Tibial nerve (tissue), 4 donors: Measurements from ENCODE around the gene NUMB. TPM values are rescaled to one million over a fixed set of nuclear protein-coding genes. Genes with fewer than 3 reads are reported as not detected.
A peak's percentile ranks its signal among the peaks of the same experiment; 100 is the strongest.

Experiments
- DNase-seq, 2 donors: peaks; one replicate each; pipeline ENCODE4 v3.0.0-alpha.2; 2019; ENCODE audit warnings: low spot score in 2 of 2
- H3K27ac ChIP-seq, 4 donors: fragments of 200-600 bp; sonication (generic) in 3 of 4; one replicate each; pipeline ENCODE4 v1.5.1; 2017 to 2019; ENCODE audit warnings: mild to moderate bottlenecking in 1 of 4
- H3K27me3 ChIP-seq, 2 donors: fragments of 200-600 bp; sonication (generic) in 1 of 2; one replicate each; pipeline versions ENCODE4 v1.5.1 to v1.6.0; 2017 to 2019
- H3K36me3 ChIP-seq, 3 donors: fragments of 200-600 bp; sonication (generic); one replicate each; pipeline ENCODE4 v1.5.1; 2018 to 2019
- H3K4me1 ChIP-seq, 4 donors: fragments of 200-600 bp; sonication (generic) in 3 of 4; one replicate each; pipeline ENCODE4 v1.5.1; 2017 to 2019
- H3K4me3 ChIP-seq, 4 donors: fragments of 200-600 bp; sonication (generic) in 3 of 4; one replicate each; pipeline ENCODE4 v1.5.1; 2017 to 2019; ENCODE audit warnings: mild to moderate bottlenecking in 1 of 4, moderate library complexity in 1 of 4
- H3K9me3 ChIP-seq, 4 donors: fragments of 200-600 bp; sonication (generic) in 3 of 4; one replicate each; pipeline ENCODE4 v1.5.1; 2017 to 2019
- EP300 ChIP-seq, 2 donors: sonication (generic); formaldehyde crosslinking; IDR thresholded peaks; one replicate each; pipeline ENCODE4 v1.6.1; 2017; ENCODE audit warnings: antibody characterized with exemption in 2 of 2, mild to moderate bottlenecking in 1 of 2
- POLR2A ChIP-seq, 2 donors: fragments of 450-650 bp; IDR thresholded peaks; one replicate each; pipeline ENCODE4 v1.6.1; 2017; ENCODE audit warnings: antibody characterized with exemption in 2 of 2, mild to moderate bottlenecking in 2 of 2, moderate library complexity in 2 of 2
- WGBS, 2 donors: methylation state at CpG; one replicate each; pipeline ENCODE4 v1.1.5; 2018; 5-methylcytosine and 5-hydroxymethylcytosine counted together
- total RNA-seq, 4 donors: library from RNA; depleted of rRNA; stranded (reverse); fragments of >200 nt; gene quantifications; one replicate each; pipeline ENCODE4 v1.1.0, GENCODE V29; 2016
- TF ChIP-seq, protein P1 (sequence below), 5 experiments: fragments of 200-600 bp in 3 of 5; fragments of 450-650 bp in 2 of 5; sonication (generic) in 3 of 5; IDR thresholded peaks; one replicate each; pipeline ENCODE4 v1.5.1; 2016 to 2019; ENCODE audit warnings: antibody characterized with exemption in 5 of 5, mild to moderate bottlenecking in 3 of 5, moderate library complexity in 2 of 5

NUMB gene
- total RNA-seq, 4 donors from 2014 or later = 50.7 to 81.9 (median 60.2) TPM

DNA sequence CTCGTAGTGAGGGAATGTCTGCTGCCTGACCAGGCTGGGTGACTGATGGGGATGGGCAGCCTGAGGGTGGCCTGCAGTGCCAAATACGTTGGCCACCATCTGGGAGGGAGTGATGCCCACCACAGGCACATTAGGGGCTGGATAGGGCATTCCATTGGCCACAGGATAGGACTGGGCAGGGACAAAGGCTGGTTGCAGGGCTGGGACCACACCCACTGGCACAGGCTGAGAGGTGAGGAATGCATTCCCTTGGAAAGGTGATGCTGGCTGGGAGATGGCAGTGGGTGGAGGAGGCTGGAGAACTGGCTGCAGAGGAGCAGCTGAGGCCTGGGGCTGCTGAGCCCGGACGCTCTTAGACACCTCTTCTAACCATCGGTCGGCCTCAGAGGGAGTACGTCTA is 181.5 kb downstream of the NUMB start:
- no peak for DNase-seq
- WGBS, 2 donors = 89 to 91% methylated on average over 7 of the region's 7 CpGs
- Histone ChIP-seq H3K27ac (no peak overlapping the region), H3K4me3 (no peak overlapping the region), H3K27me3 (no peaks in the 10 kb centered on the region), H3K36me3 (peaks cover 0 to 91% (median 0%) of the 10 kb centered on the region in 3 donors), H3K4me1 (peaks cover 0 to 8% (median 0%) of the 10 kb centered on the region in 4 donors), H3K9me3 (no peaks in the 10 kb centered on the region)
- no peak for TF ChIP-seq EP300 (IDR thresholded peaks at IDR 0.05)
- TF ChIP-seq, protein P1, sequence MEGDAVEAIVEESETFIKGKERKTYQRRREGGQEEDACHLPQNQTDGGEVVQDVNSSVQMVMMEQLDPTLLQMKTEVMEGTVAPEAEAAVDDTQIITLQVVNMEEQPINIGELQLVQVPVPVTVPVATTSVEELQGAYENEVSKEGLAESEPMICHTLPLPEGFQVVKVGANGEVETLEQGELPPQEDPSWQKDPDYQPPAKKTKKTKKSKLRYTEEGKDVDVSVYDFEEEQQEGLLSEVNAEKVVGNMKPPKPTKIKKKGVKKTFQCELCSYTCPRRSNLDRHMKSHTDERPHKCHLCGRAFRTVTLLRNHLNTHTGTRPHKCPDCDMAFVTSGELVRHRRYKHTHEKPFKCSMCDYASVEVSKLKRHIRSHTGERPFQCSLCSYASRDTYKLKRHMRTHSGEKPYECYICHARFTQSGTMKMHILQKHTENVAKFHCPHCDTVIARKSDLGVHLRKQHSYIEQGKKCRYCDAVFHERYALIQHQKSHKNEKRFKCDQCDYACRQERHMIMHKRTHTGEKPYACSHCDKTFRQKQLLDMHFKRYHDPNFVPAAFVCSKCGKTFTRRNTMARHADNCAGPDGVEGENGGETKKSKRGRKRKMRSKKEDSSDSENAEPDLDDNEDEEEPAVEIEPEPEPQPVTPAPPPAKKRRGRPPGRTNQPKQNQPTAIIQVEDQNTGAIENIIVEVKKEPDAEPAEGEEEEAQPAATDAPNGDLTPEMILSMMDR (IDR thresholded peaks at IDR 0.05) = no peak
- no peak for TF ChIP-seq POLR2A (IDR thresholded peaks at IDR 0.05)

DNA sequence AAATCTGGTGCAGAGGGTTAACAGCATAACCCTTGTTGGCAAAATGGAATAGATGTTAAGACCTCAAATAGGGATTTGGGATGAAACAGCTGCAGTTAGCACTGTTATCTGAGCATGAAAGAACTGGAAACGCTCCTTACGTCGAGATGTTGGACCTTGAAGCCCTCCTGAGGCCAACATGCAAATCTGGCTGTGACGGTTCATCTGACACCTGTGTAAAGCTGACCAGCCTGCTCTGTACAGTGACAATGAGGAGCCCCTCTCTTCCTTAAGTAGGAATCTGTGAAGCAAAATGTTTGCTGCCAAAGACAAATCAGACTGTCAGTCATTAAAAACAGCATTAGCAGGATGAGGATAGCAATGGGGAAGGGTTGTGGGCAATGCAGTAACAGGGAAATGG is 184.5 kb downstream of the NUMB start:
- Histone ChIP-seq H3K9me3 (no peaks in the 10 kb centered on the region), H3K27me3 (no peaks in the 10 kb centered on the region), H3K36me3 (peaks cover 0 to 66% (median 0%) of the 10 kb centered on the region in 3 donors), H3K27ac (no peak overlapping the region), H3K4me1 (peaks cover 0 to 26% (median 8%) of the 10 kb centered on the region in 4 donors), H3K4me3 (no peak overlapping the region)
- DNase-seq = no peak
- TF ChIP-seq EP300 (IDR thresholded peaks at IDR 0.05) = no peak
- TF ChIP-seq POLR2A (IDR thresholded peaks at IDR 0.05) = no peak
- TF ChIP-seq, protein P1 (IDR thresholded peaks at IDR 0.05) = no peak
- WGBS, 2 donors = 78 to 81% methylated on average over 4 of the region's 4 CpGs

DNA sequence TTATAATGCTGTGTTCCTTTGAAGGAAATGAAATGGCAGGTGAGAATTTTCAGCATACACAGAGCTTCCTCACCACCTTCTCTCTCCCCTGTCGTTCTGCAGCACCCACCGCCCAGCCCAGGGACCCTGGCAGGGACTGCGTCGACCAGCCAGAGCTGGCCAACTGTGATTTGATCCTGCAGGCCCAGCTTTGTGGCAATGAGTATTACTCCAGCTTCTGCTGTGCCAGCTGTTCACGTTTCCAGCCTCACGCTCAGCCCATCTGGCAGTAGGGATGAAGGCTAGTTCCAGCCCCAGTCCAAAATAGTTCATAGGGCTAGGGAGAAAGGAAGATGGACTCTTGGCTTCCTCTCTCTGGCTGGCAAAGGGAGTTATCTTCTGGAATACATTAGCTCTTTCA is 186.0 kb downstream of the NUMB start:
- Histone ChIP-seq H3K9me3 (no peaks in the 10 kb centered on the region), H3K27me3 (no peaks in the 10 kb centered on the region), H3K4me1 (peaks cover 0 to 26% (median 8%) of the 10 kb centered on the region in 4 donors), H3K4me3 (no peak overlapping the region), H3K36me3 (peaks cover 0 to 67% (median 0%) of the 10 kb centered on the region in 3 donors), H3K27ac (no peak overlapping the region)
- WGBS, 2 donors = 69 to 73% methylated on average over 6 of the region's 6 CpGs
- TF ChIP-seq EP300 (IDR thresholded peaks at IDR 0.05) (no peak), POLR2A (IDR thresholded peaks at IDR 0.05) (no peak)
- TF ChIP-seq, protein P1 (IDR thresholded peaks at IDR 0.05) = no peak
- no peak for DNase-seq

DNA sequence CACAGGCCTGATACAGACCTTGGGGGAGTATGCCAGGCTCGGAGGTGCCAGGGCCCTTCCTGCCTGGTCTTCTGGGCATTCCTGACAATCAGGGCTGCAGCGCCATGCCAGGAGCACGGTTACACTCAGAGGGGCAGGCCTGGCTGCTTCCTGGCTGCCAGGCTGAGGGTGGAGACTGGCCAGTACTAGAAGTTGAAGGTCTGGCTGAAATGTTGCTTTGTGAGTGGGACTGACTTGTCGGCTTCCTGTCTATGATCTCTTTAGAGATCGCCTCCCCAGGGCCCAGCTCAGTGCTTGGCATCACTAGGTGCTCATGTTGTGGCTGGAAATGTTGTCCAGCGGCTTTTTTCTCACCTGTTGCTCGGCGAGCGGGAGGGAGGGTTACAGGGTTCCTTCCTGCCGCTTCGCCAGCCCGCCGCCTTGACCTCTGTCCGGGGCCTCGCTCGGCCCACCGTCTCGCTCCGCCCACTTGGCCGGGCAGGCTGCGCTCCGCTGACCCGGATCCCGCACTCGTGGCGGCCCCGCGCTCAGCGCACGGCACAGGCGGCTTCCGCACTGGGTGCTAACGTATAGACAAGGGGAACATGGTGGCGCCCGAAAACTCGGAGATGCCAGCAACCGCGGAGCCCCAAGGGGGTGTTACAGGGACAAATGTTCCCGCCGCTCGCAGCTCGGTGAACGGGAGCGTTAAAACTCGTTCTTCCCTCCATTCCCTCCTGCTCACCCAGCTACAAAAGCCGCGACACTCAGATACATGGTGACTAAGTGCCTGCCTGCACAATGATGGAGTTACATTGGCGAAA is 188.4 kb downstream of the NUMB start:
- Histone ChIP-seq H3K4me3 (peak overlapping the region; percentile 23 to 53 (median 40)), H3K27me3 (no peaks in the 10 kb centered on the region), H3K36me3 (peaks cover 0 to 67% (median 0%) of the 10 kb centered on the region in 3 donors), H3K9me3 (no peaks in the 10 kb centered on the region), H3K27ac (peak overlapping the region; percentile 31 to 78 (median 68)), H3K4me1 (peaks cover 0 to 18% (median 8%) of the 10 kb centered on the region in 4 donors)
- DNase-seq = no peak
- 14 to 18% methylated on average over 21 to 33 of the region's 48 CpGs for WGBS, 2 donors
- TF ChIP-seq POLR2A (IDR thresholded peaks at IDR 0.05) = no peak
- TF ChIP-seq, protein P1 (IDR thresholded peaks at IDR 0.05) = no peak
- TF ChIP-seq EP300 (IDR thresholded peaks at IDR 0.05) = no peak

DNA sequence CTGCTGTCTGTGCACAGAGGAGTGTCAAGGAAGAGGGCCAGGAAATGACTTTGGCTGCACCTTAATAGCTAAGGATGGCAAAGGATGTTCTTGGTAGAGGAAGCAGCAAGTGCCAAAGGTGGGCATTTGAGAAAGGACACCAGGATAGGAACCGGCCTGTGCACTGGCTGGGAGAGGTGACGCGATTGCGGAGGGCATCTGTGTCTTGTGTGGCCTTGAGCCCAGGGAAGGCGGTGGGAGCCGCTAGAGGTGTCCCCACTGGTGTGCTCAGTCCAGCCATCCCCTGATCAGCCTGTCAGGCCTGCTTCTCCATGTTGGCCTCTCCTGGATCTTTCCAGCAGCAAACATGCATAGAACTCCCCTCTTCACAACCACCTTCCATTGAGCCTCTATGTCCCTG is 190.9 kb downstream of the NUMB start:
- TF ChIP-seq EP300 (IDR thresholded peaks at IDR 0.05) = no peak
- no peak for TF ChIP-seq POLR2A (IDR thresholded peaks at IDR 0.05)
- TF ChIP-seq, protein P1 (IDR thresholded peaks at IDR 0.05) = no peak

More for the DNA sequence above, 190.9 kb downstream of the NUMB start:
- H3K27me3 ChIP-seq = no peaks in the 10 kb centered on the region
- H3K27ac ChIP-seq = no peak overlapping the region
- 94 to 98% methylated on average over 6 of the region's 6 CpGs for WGBS, 2 donors
- peaks cover 0 to 66% (median 0%) of the 10 kb centered on the region in 3 donors for H3K36me3 ChIP-seq
- no peak overlapping the region for H3K4me3 ChIP-seq
- H3K4me1 ChIP-seq = peaks cover 0 to 18% (median 8%) of the 10 kb centered on the region in 4 donors
- no peaks in the 10 kb centered on the region for H3K9me3 ChIP-seq
- DNase-seq = no peak
